Stimulated activated CD8-positive, alpha-beta memory T cell treated with anti-CD3 and anti-CD28 coated beads, Interleukin-4, amount 100 ng/mL, for 1 hour (primary cell): ENCODE data around the gene MDH2.
"Not testable (repeated sequence)": the region's sequence is repeated elsewhere in the genome, so short reads cannot be mapped to it uniquely, and the experiment has no call there.

Source experiments
- DNase-seq, 2 donors: peaks; one replicate each; pipeline ENCODE4 v3.0.0-alpha.2; 2020; ENCODE audit warnings: low read depth in 2 of 2, low spot score in 1 of 2

Gene MDH2

GRCh38 chr7:76108540-76109233 is 60.8 kb downstream of the MDH2 start:
- DNase-seq = no peak

- DNase-seq = not testable (repeated sequence)
These were observed 65.2 kb downstream of the MDH2 start for GRCh38 chr7:76113042-76113630.

GRCh38 chr7:76114742-76115141 is 66.8 kb downstream of the MDH2 start:
- DNase-seq = not testable (repeated sequence)
